K562 (cell line): ENCODE data around the gene DPP9. TPM values are rescaled to one million over a fixed set of nuclear protein-coding genes. Genes with fewer than 3 reads are reported as not detected.
A peak's percentile ranks its signal among the peaks of the same experiment; 100 is the strongest.

Experiments used
- BRCA1 ChIP-seq, 2 experiments: fragments of 450-650 bp in 1 of 2; sonication (generic) in 1 of 2; formaldehyde crosslinking in 1 of 2; IDR thresholded peaks; 2 replicates each; pipeline versions ENCODE4 v1.5.0 to v1.6.1; 2017 to 2020; ENCODE audit warnings: mild to moderate bottlenecking in 1 of 2, missing genetic modification reagents in 1 of 2
- FOXK1 ChIP-seq: sonication (generic); formaldehyde crosslinking; IDR thresholded peaks from 2 replicates; pipeline ENCODE4 v1.8.0; 2022; ENCODE audit warnings: missing genetic modification reagents, mild to moderate bottlenecking, borderline replicate concordance
- HEY1 ChIP-seq: fragments of 250-450 bp; sonication (Bioruptor Pico); IDR thresholded peaks from 2 replicates; pipeline ENCODE4 v1.5.0; 2020; ENCODE audit warnings: mild to moderate bottlenecking, moderate library complexity, borderline replicate concordance
- MECOM ChIP-seq: fragments of 250-450 bp; sonication (Bioruptor Pico); IDR thresholded peaks from 2 replicates; pipeline ENCODE4 v1.8.0; 2022; ENCODE audit warnings: inconsistent platforms
- MTF1 ChIP-seq: fragments of 250-450 bp; sonication (Bioruptor Pico); IDR thresholded peaks from 2 replicates; pipeline ENCODE4 v1.9.0; 2021; ENCODE audit warnings: moderate library complexity, mild to moderate bottlenecking, inconsistent platforms, borderline replicate concordance
- NR2C2 ChIP-seq, 2 experiments: fragments of 200-800 bp in 1 of 2; sonication (Bioruptor generic) in 1 of 2; sonication (generic) in 1 of 2; formaldehyde crosslinking in 1 of 2; IDR thresholded peaks; 2 replicates each; pipeline versions ENCODE4 v1.6.1 to v1.8.0; 2016 to 2022; ENCODE audit warnings: mild to moderate bottlenecking in 1 of 2, missing compliant biosample characterization in 1 of 2, missing genetic modification characterization in 1 of 2, missing genetic modification reagents in 1 of 2
- SMAD2 ChIP-seq: fragments of 150-350 bp; IDR thresholded peaks from 2 replicates; pipeline ENCODE4 v1.6.1; 2014; ENCODE audit warnings: low read depth, mild to moderate bottlenecking, low read length
- STAG1 ChIP-seq: sonication (generic); formaldehyde crosslinking; IDR thresholded peaks from 2 replicates; pipeline ENCODE4 v1.5.0; 2020; ENCODE audit warnings: missing genetic modification reagents, borderline replicate concordance
- ZC3H4 ChIP-seq: sonication (generic); formaldehyde crosslinking; IDR thresholded peaks from 2 replicates; pipeline ENCODE4 v1.9.0; 2021; ENCODE audit warnings: missing genetic modification reagents, borderline replicate concordance
- ZNF830 ChIP-seq: fragments of 250-450 bp; sonication (Bioruptor Pico); IDR thresholded peaks from 2 replicates; pipeline ENCODE4 v1.5.0; 2021; ENCODE audit warnings: mild to moderate bottlenecking
- polyA plus RNA-seq, 8 experiments: library from polyadenylated mRNA; depleted of rRNA in 4 of 8; stranded (reverse) in 5 of 8; unstranded in 3 of 8; fragments of >200 nt; fragmentation: Nextera tagmentation in 2 of 8; fragmentation: Illumina TruSeq in 1 of 8; extraction: Ambion mirVana in 2 of 8; extraction: Trizol in 1 of 8; gene quantifications; 2 replicates each; pipeline versions ENCODE4 v1.2.1 to v1.2.3, GENCODE V29; 2011 to 2014; ENCODE audit warnings: inconsistent platforms in 1 of 8, missing spikeins in 1 of 8
- total RNA-seq, 7 experiments: library from RNA; depleted of rRNA in 6 of 7; stranded (reverse); fragments of >200 nt in 6 of 7; fragmentation: Illumina TruSeq in 2 of 7; extraction: Trizol in 2 of 7; gene quantifications; 2 replicates each; pipeline versions ENCODE4 v1.2.1 to v1.2.3, GENCODE V29; 2011 to 2021; ENCODE audit warnings: low replicate concordance in 1 of 7
- TF ChIP-seq, protein P1 (sequence below): sonication (generic); formaldehyde crosslinking; IDR thresholded peaks from 2 replicates; pipeline ENCODE4 v1.8.1; 2023; ENCODE audit warnings: mild to moderate bottlenecking, missing genetic modification reagents
- TF ChIP-seq, protein P2 (sequence below), 2 experiments: fragments of 450-650 bp in 1 of 2; sonication (generic) in 1 of 2; formaldehyde crosslinking; conservative IDR thresholded peaks; 2 replicates each; pipeline versions ENCODE4 v1.4.0 to v1.8.1; 2020 to 2022; ENCODE audit warnings: mild to moderate bottlenecking in 1 of 2, missing genetic modification reagents in 1 of 2
- TF ChIP-seq, protein P3 (sequence below): fragments of 450-650 bp; formaldehyde crosslinking; IDR thresholded peaks from 2 replicates; pipeline ENCODE4 v1.4.0; 2022; ENCODE audit warnings: mild to moderate bottlenecking, moderate library complexity
- TF ChIP-seq, protein P4 (sequence below): sonication (generic); formaldehyde crosslinking; IDR thresholded peaks from 2 replicates; pipeline ENCODE4 v1.8.0; 2023; ENCODE audit warnings: mild to moderate bottlenecking, missing genetic modification reagents

Gene DPP9
- total and polyA plus RNA-seq, 9 of the 15 experiments (the other 6 are each of a cell fraction or from before 2014, with no cell fraction given), result 0.90 to 66.7 (median 24.5) TPM

DNA sequence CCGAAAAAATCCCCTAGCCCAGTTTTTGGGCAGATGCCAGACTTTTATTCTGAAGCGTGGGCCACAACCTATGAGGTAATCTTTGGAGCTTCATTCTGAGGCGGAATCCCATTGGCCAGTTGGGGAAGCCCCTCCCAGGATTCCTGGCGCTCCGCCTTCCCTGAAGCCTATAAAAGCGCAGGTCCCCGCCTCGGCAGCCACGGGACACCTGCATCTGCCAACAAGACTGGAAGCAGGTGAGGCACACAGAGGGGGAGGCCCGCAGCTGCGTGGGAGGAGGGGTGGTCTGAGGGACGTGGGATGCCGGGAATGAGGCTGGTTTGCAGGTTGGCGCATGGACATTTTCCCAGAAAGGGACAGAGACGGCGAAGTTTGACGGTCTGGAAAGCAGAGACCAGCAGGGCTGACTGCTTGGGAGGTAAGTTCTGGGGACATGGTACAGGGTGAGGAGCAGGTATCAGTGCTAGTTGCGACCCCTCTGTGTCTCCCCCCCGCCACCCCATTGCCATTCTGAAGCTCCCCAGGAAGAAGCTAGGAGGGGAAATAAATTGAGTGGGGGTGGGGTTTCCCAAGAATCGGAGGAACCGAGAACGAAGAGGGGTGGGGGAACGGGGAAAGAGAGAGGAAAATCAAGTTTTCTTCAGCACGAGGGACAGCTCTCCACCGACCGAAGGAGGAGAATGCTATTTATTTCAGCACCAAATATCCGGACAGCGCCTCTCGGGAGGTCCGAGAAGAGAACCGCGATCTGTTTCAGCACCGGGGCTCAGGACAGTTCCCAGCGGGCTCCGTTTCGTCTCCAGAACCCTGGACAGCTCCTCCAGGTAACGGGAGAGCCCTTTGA is 45.5 kb upstream of the DPP9 start (continued):
- TF ChIP-seq, protein P1, sequence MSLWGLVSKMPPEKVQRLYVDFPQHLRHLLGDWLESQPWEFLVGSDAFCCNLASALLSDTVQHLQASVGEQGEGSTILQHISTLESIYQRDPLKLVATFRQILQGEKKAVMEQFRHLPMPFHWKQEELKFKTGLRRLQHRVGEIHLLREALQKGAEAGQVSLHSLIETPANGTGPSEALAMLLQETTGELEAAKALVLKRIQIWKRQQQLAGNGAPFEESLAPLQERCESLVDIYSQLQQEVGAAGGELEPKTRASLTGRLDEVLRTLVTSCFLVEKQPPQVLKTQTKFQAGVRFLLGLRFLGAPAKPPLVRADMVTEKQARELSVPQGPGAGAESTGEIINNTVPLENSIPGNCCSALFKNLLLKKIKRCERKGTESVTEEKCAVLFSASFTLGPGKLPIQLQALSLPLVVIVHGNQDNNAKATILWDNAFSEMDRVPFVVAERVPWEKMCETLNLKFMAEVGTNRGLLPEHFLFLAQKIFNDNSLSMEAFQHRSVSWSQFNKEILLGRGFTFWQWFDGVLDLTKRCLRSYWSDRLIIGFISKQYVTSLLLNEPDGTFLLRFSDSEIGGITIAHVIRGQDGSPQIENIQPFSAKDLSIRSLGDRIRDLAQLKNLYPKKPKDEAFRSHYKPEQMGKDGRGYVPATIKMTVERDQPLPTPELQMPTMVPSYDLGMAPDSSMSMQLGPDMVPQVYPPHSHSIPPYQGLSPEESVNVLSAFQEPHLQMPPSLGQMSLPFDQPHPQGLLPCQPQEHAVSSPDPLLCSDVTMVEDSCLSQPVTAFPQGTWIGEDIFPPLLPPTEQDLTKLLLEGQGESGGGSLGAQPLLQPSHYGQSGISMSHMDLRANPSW, result peak; percentile 100; the same call in 1 of the 2 replicates
- no peak for TF ChIP-seq HEY1
- TF ChIP-seq, protein P2, sequence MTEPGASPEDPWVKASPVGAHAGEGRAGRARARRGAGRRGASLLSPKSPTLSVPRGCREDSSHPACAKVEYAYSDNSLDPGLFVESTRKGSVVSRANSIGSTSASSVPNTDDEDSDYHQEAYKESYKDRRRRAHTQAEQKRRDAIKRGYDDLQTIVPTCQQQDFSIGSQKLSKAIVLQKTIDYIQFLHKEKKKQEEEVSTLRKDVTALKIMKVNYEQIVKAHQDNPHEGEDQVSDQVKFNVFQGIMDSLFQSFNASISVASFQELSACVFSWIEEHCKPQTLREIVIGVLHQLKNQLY (CRISPR knock-in tag; conservative IDR thresholded peaks at IDR 0.05), result peak in 1 of 2 experiments; percentile 100; a peak in 2 of 4 replicates
- TF ChIP-seq NR2C2 (CRISPR knock-in tag; IDR thresholded peaks at IDR 0.05), result peak; percentile 96
- peak; percentile 86 for TF ChIP-seq NR2C2 (tag; IDR thresholded peaks at IDR 0.05)
- no peak for TF ChIP-seq SMAD2
- TF ChIP-seq STAG1 (CRISPR knock-in tag), result peak; percentile 99
- TF ChIP-seq, protein P3, sequence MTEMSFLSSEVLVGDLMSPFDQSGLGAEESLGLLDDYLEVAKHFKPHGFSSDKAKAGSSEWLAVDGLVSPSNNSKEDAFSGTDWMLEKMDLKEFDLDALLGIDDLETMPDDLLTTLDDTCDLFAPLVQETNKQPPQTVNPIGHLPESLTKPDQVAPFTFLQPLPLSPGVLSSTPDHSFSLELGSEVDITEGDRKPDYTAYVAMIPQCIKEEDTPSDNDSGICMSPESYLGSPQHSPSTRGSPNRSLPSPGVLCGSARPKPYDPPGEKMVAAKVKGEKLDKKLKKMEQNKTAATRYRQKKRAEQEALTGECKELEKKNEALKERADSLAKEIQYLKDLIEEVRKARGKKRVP, result peak; percentile 54; the same call in 1 of the 2 replicates
- TF ChIP-seq, protein P4, sequence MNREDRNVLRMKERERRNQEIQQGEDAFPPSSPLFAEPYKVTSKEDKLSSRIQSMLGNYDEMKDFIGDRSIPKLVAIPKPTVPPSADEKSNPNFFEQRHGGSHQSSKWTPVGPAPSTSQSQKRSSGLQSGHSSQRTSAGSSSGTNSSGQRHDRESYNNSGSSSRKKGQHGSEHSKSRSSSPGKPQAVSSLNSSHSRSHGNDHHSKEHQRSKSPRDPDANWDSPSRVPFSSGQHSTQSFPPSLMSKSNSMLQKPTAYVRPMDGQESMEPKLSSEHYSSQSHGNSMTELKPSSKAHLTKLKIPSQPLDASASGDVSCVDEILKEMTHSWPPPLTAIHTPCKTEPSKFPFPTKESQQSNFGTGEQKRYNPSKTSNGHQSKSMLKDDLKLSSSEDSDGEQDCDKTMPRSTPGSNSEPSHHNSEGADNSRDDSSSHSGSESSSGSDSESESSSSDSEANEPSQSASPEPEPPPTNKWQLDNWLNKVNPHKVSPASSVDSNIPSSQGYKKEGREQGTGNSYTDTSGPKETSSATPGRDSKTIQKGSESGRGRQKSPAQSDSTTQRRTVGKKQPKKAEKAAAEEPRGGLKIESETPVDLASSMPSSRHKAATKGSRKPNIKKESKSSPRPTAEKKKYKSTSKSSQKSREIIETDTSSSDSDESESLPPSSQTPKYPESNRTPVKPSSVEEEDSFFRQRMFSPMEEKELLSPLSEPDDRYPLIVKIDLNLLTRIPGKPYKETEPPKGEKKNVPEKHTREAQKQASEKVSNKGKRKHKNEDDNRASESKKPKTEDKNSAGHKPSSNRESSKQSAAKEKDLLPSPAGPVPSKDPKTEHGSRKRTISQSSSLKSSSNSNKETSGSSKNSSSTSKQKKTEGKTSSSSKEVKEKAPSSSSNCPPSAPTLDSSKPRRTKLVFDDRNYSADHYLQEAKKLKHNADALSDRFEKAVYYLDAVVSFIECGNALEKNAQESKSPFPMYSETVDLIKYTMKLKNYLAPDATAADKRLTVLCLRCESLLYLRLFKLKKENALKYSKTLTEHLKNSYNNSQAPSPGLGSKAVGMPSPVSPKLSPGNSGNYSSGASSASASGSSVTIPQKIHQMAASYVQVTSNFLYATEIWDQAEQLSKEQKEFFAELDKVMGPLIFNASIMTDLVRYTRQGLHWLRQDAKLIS (CRISPR knock-in tag), result peak; percentile 100
- TF ChIP-seq ZC3H4, result no peak
- no peak for TF ChIP-seq BRCA1 (IDR thresholded peaks at IDR 0.05)
- peak; percentile 99; the same call in 1 of the 2 replicates for TF ChIP-seq BRCA1 (CRISPR knock-in tag; IDR thresholded peaks at IDR 0.05)
- TF ChIP-seq MECOM (CRISPR knock-in tag), result peak; percentile 94
- peak; percentile 100 for TF ChIP-seq FOXK1
- TF ChIP-seq MTF1 (CRISPR knock-in tag), result peak; percentile 86; the same call in 1 of the 2 replicates
- no peak for TF ChIP-seq ZNF830
